WERI-Rb-1 (cell line): ENCODE measurements around the gene SLC47A2.

Source experiments
- DNase-seq: peaks from one replicate; pipeline ENCODE4 v3.0.0-alpha.2; 2020
- H3K27ac ChIP-seq: fragments of 250-450 bp; sonication (Bioruptor Pico); 2 replicates; pipeline ENCODE4 v1.5.1; 2020; ENCODE audit warnings: mild to moderate bottlenecking, moderate library complexity
- H3K27me3 ChIP-seq: fragments of 250-450 bp; sonication (Bioruptor Pico); 2 replicates; pipeline ENCODE4 v1.5.1; 2021; ENCODE audit warnings: mild to moderate bottlenecking, low read depth, moderate library complexity; ENCODE audit not compliant: insufficient read depth, severe bottlenecking
- H3K36me3 ChIP-seq: fragments of 250-450 bp; sonication (Bioruptor Pico); 2 replicates; pipeline ENCODE4 v1.5.1; 2020; ENCODE audit warnings: mild to moderate bottlenecking, moderate library complexity
- H3K4me3 ChIP-seq: 2 replicates; pipeline ENCODE4 v1.5.1; 2011; ENCODE audit warnings: low read depth, mild to moderate bottlenecking, control low read depth, low read length
- H3K9me3 ChIP-seq: fragments of 250-450 bp; sonication (Bioruptor Pico); 2 replicates; pipeline ENCODE4 v1.5.1; 2021; ENCODE audit warnings: mild to moderate bottlenecking, moderate library complexity; ENCODE audit not compliant: severe bottlenecking
- CTCF ChIP-seq: IDR thresholded peaks from 2 replicates; pipeline ENCODE4 v1.5.1; 2011; ENCODE audit warnings: low read depth, mild to moderate bottlenecking, control low read depth, inconsistent platforms, low read length

The SLC47A2 gene

GRCh38 chr17:19726631-19727376, 10.4 kb upstream of the SLC47A2 start:
- H3K27ac ChIP-seq: no peak overlapping the region

DNA sequence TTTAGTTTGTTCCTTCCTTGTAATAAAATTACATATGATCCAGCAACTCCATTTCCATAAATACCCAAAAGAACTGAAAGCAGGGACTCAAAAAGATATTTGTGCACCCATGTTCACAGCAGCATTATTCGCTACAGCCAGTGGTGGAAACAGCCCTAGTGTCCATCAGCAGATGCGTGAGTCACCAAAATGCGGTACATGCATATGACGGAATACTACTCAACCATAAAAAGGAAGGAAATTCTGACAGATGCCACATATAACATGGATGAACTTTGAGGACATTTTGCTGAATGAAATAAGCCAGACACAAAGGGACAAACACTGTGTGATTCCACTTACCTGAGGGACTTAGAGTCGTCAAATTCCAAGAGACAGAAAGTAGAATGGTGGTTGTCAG, 9.1 kb upstream of the SLC47A2 start:
- no peak for DNase-seq
- Histone ChIP-seq H3K4me3 (no peak overlapping the region), H3K27me3 (no peaks in the 10 kb centered on the region), H3K27ac (no peak overlapping the region), H3K36me3 (no peaks in the 10 kb centered on the region), H3K9me3 (no peaks in the 10 kb centered on the region)
- TF ChIP-seq CTCF: no peak

More at GRCh38 chr17:19726631-19727376, 10.4 kb upstream of the SLC47A2 start:
- no peak for TF ChIP-seq CTCF
- no peaks in the 10 kb centered on the region for H3K36me3 ChIP-seq
- no peak for DNase-seq
- no peak overlapping the region for H3K4me3 ChIP-seq
- no peaks in the 10 kb centered on the region for H3K9me3 ChIP-seq
- no peaks in the 10 kb centered on the region for H3K27me3 ChIP-seq

DNA sequence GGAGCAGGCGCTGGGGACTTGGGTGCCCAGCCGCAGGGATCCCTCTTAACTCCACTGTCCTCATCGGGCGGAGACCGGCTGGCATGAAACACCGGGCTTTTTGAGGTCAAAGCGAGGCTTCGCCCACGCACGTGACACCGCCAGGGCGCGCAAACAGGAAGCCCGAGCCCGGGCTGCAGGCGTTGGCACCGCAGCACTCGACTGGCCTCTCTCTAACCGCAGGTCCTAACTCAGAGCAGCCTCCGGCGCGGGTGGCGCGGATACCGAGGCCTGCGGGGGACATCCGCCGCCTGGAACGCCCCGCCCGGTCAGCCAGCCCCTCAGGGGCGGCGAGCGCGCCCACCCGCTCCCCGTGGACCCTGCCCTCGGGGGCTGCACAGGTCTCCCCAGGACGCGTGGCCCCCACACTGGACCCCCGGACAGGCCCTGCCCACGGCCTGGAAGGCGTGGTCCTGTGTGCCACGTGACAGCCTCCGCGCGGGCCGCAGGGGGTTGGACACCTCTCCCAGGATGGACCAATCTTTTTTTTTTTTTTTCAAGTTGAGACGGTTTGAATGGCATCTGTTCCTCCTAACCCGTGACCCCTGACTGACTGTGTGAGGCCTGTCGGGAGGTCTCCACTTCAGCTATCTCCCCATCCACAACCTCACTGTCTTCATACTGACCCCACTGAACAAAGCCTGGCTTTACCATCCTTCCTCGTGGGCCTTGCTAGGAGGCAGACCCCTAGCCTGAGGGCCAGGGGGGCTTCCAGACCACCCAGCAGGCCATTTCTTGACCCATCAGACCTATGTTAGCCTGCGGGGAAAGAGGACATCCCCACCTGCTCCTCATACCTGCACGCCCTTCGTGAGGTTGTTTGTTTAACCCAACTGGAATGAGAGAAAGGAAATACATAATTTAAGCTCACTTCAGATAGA, 8.4 kb upstream of the SLC47A2 start:
- no peak for DNase-seq
- H3K9me3 ChIP-seq: no peaks in the 10 kb centered on the region
- no peak for TF ChIP-seq CTCF
- H3K36me3 ChIP-seq: no peaks in the 10 kb centered on the region
- no peaks in the 10 kb centered on the region for H3K27me3 ChIP-seq
- no peak overlapping the region for H3K4me3 ChIP-seq
- no peak overlapping the region for H3K27ac ChIP-seq

GRCh38 chr17:19723964-19724363, 7.6 kb upstream of the SLC47A2 start:
- H3K4me3 ChIP-seq: no peak overlapping the region
- DNase-seq: no peak
- no peaks in the 10 kb centered on the region for H3K9me3 ChIP-seq
- no peak for TF ChIP-seq CTCF
- no peak overlapping the region for H3K27ac ChIP-seq
- no peaks in the 10 kb centered on the region for H3K27me3 ChIP-seq
- H3K36me3 ChIP-seq: no peaks in the 10 kb centered on the region

DNA sequence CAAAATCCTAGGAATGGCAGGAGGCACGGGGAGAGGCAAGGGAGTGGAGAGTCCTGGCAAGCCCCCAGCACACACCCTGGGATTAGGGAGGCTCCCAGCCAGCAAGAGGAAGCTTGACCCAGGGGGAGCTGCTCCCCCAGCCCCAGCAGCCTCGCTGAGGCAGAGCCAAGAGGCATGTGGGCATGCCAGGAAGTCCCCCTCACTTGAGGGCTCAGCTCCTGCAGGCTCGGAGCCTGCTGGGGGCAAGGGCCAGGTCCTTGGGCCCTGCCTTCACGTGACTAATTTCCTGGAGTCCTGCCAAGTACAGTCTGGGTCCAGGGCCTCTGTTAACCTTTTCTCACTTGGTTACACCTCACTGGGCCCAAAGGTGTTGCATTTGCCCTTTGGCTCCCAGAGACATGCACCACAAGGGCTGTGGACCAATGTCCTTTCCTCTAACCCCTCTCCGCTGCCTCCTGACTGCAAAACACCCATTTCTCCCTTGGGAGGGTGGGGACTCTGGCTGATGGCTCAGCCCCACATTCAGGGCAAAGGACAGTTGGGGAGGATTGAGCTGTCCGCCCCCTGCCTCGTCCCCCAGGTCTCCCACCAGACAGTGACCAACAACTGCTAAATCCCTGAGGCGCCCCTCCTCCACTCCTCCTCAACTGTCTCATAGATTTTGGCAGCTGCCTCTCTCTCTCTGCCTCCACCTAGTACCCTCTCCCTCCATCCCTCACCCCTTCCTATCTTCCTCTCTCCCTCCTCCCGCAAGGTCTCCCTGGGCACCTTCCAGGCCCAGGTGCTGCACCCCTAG, 4.4 kb upstream of the SLC47A2 start:
- H3K4me3 ChIP-seq: no peak overlapping the region
- no peak for TF ChIP-seq CTCF
- no peak overlapping the region for H3K27ac ChIP-seq
- no peaks in the 10 kb centered on the region for H3K36me3 ChIP-seq
- H3K27me3 ChIP-seq: no peaks in the 10 kb centered on the region
- no peak for DNase-seq
- H3K9me3 ChIP-seq: no peaks in the 10 kb centered on the region
